Measurements from ENCODE around the gene POTEF. TPM values are rescaled to one million over a fixed set of nuclear protein-coding genes. Genes with fewer than 3 reads are reported as not detected.
"Not testable (repeated sequence)": the region's sequence is repeated elsewhere in the genome, so short reads cannot be mapped to it uniquely, and the experiment has no call there.

POTEF gene
- total RNA-seq = not detected

DNA sequence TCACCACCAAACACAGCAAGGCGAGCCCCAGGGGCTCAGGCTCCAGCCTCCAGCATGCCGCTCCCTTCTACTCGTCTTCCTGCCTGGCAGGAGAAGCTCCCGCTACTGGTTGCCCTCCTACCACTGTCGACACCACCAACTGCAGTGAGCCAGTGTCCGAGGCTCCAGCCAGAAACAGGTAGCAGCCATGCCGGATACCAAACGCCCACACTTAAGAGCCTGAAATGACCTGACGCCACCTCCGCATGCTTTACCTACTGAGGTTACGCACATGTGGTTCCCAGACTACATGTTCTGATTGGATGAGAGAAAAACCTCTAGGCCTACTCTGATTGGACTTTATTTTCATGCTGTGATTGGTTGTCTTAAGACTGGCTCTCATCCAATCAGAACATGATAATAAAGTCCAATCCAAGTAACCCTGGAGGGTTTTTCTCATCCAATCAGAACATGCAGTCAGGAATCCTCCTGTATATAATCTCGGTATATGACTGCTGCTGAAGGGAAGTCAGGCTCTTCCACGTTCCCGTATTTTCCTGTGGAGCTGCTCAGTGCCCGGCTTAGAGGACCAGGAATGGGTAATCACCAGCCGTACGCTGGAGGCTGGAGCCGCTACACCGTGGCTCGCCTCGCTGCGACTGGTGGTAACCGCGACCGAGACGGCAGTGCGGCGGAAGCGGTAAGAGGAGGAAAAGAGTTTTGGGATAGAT lies at the start of gene POTEF:
Gene POTEF, minus strand, starts transcription at position 103 of the 710 bp plus-strand sequence. CDS start 8,707 bp downstream, outside the sequence.
- H3K4me1 Mint-ChIP-seq; ATAC-seq (replicated peaks); H3K9me3 Mint-ChIP-seq; H3K36me3 Mint-ChIP-seq (ENCODE audit: low read depth); H3K4me3 Mint-ChIP-seq; H3K27ac Mint-ChIP-seq; H3K27me3 Mint-ChIP-seq: not testable (repeated sequence)

DNA sequence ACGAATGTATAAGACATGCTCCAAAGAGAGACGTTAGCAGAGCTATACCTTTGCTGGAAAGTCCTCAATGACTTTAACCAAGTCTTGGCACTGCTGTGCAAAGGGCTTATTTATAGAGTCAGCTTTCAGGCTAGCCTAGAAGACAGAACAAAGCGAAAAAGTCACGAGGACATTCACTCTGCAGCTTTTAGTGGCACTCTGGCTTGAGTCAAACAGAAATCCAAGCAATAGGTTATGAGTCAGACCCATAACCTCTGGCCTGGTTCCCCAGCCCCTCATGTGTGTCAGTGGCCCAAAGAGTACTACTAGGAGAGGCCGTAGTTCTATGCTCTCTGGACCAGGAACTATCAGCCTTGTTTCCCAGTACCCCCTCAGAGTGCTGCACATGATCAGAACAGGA lies 45.8 kb upstream of the POTEF start:
- H3K27me3 Mint-ChIP-seq, H3K9me3 Mint-ChIP-seq, H3K4me1 Mint-ChIP-seq, H3K27ac Mint-ChIP-seq, H3K4me3 Mint-ChIP-seq: not testable (repeated sequence)
- H3K36me3 Mint-ChIP-seq (ENCODE audit: low read depth) = peaks cover 76% of the 10 kb centered on the region
- ATAC-seq (replicated peaks) = peak; percentile 93

DNA sequence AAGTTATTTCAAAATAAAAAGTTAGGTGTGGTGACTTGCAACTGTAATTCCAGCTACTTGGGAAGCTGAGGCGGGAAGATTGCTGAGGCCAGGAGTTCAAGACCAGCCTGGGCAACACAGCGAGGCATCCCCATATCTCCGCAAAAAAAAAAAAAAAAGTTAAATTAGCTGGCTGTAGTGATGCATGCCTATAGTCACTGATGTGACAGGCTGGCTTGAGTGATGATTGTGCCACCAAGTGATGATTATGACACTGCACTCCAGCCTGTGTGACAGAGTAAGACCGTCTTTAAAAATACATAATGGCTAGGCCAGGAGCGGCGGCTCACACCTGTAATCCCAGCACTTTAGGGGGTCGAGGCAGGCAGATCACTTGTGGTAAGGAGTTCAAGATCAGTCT lies 40.9 kb upstream of the POTEF start:
- Mint-ChIP-seq H3K4me1 (peaks cover 5% of the 10 kb centered on the region), H3K4me3 (no peak overlapping the region), H3K27ac (no peak overlapping the region), H3K36me3 (ENCODE audit: low read depth) (peaks cover 94% of the 10 kb centered on the region), H3K9me3 (no peaks in the 10 kb centered on the region), H3K27me3 (no peaks in the 10 kb centered on the region)
- ATAC-seq (replicated peaks) = no peak

DNA sequence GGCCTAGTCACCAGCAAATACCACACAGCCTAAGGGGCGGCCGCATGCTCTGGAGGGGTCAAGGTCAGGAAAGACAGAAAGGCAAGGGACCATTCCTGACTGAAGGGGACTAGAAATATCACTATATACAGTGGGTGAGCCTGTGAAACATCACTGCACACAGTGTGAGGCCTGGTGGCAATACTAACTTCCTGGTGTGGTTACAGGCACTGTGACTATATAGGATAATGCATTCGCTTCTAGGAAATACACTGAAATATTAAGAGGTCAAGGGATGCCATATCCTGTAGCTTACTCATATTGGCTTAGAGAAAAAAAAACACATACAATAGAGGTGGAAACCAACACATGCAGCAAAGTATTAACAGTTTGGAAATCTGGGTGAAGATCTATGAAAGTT lies 40.1 kb upstream of the POTEF start:
- H3K36me3 Mint-ChIP-seq (ENCODE audit: low read depth) = peaks cover 94% of the 10 kb centered on the region
- not testable (repeated sequence) for H3K4me3 Mint-ChIP-seq, H3K27ac Mint-ChIP-seq, H3K9me3 Mint-ChIP-seq, H3K4me1 Mint-ChIP-seq, H3K27me3 Mint-ChIP-seq
- peak; percentile 99 for ATAC-seq (replicated peaks)

DNA sequence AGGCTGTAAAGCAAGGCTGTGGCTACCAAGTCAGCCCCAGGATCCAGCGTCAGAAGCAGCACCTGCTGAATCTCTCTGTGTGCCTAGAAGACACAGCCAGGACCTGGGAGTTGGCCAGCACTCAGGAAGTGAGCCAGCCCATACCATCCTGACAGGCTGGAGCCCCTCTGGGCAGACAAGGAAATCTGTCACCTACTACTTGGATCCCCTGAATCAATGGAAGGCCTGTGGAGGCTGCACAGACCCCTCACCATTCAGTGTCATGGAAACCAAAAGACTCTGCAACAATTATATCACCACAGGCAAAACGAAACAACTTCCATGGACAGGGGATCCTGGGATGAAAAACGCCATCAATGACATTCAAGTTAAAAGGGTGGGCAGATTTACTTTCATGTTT lies 37.6 kb upstream of the POTEF start:
- not testable (repeated sequence) for H3K27ac Mint-ChIP-seq; ATAC-seq (replicated peaks); H3K4me3 Mint-ChIP-seq; H3K4me1 Mint-ChIP-seq; H3K27me3 Mint-ChIP-seq; H3K9me3 Mint-ChIP-seq
- peaks cover 93% of the 10 kb centered on the region for H3K36me3 Mint-ChIP-seq (ENCODE audit: low read depth)

DNA sequence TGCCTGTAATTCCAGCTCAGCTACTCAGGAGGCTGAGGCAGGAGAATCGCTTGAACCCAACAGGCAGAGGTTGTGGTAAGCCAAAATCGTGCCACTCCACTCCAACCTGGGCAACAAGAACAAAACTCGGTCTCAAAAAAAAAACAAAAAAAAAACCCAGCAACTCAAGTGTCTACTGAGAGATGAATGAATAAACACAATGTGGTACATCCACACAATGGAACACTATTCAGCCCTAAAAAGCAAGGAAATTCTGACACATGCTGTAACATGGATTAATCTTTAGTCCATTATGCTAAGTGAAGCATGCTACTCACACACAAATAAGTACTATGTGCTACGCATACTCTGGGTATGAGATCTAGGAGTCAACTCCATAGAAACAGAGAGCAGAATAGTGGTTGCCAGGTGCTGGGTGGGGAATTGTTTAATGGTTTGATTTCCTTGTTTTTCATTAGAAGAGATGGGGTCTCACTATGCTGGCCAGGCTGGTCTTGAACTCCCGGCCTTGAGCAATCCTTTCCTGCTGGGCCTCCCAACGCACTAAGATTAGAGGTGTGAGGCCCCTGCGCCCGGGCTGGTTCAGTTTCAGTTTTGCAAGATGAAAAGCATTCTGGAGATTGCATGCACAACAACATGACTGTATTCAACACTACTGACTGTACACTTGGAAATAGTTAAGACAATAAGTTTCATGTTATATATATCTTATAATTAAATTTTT lies 36.4 kb upstream of the POTEF start:
- Mint-ChIP-seq H3K9me3 (no peaks in the 10 kb centered on the region), H3K36me3 (ENCODE audit: low read depth) (peaks cover 83% of the 10 kb centered on the region), H3K4me3 (no peak overlapping the region), H3K4me1 (peaks cover 5% of the 10 kb centered on the region), H3K27ac (no peak overlapping the region), H3K27me3 (no peaks in the 10 kb centered on the region)
- no peak for ATAC-seq (replicated peaks)

DNA sequence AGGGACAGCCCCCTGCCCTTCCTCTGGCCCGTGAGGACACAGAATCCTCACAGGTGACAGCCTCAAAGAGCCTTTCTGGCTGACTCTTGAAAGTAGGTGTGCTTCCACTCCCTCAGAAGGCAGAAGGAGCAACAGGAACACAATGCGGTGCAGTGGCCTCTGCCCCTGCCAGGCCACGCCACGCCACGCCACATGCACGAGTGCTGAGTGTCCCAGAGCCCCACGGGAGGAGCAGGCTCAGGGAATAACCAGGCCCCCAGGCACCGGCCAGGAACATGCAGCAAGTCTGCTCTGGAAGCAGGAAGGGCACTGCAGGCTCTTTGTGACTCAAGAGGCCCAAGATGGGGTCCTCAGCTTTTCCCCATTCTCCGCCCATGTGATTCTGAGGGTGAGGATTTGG lies 33.9 kb upstream of the POTEF start:
- Mint-ChIP-seq H3K9me3 (no peaks in the 10 kb centered on the region), H3K4me1 (peaks cover 5% of the 10 kb centered on the region), H3K4me3 (no peak overlapping the region), H3K36me3 (ENCODE audit: low read depth) (peaks cover 78% of the 10 kb centered on the region), H3K27me3 (no peaks in the 10 kb centered on the region), H3K27ac (no peak overlapping the region)
- ATAC-seq (replicated peaks) = no peak

DNA sequence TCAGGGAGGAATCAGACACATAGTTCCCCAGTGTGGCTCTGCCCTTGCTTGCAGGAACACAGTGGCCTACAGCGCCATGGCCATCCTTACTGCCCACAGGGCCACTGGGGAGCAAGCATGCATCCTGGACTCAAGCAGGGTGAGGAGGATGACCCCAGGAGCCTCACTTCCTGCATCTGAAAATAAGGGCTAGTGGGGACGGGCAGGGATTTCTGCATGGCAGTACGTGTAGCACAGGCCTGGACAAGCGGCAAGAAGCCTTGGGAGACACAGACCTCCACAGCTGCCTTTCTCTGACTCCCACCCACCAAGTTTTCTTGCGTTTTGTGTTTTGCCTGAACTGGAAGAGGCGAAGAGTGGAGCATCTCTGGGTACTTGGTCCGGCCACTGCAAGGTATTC lies 33.5 kb upstream of the POTEF start:
- not testable (repeated sequence) for H3K4me1 Mint-ChIP-seq; H3K27me3 Mint-ChIP-seq; H3K27ac Mint-ChIP-seq; ATAC-seq (replicated peaks); H3K9me3 Mint-ChIP-seq; H3K4me3 Mint-ChIP-seq
- H3K36me3 Mint-ChIP-seq (ENCODE audit: low read depth) = peaks cover 78% of the 10 kb centered on the region

DNA sequence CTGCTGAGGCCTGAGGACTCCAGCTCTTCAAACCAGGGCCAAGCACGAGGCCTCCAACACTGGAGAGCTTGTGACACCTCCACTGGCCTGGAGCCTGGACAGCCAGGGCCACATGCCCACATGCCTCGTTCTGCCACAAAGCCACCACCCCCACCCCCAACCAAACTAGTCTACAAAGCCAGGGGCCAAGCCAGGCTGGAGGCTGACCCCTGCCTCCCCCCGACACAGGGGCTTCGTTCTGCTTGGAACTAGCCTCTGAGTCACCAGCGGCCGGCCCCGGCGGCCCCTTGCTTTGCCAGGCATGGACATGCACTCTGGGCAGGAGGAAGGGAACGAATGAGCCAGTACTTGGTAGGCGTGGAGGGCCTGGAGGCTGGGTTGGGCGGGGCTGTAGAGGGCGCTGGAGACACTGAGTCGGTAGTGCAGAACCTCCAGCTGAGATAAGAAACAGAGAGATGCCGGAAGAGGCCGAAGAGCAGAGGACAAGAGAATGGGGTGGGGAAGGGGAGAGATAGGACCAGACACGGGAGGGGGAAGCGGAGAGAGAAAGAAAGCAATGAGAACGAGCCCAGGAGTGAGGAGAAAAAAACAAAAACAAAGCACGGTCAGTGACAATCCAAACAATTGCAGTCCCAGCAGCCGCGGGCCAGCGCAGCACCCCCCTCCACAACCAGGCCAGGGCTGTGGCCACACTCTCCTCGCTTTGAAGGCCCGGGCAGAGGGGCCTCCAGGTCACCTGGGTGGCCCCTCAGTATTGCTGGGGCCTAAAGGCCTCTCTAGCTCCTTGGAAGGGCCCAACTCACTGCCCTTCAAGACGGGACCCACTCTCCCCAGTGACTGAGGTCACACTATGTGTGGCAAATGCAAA lies 32.0 kb upstream of the POTEF start:
- H3K27me3 Mint-ChIP-seq; ATAC-seq (replicated peaks); H3K9me3 Mint-ChIP-seq; H3K4me1 Mint-ChIP-seq; H3K4me3 Mint-ChIP-seq; H3K27ac Mint-ChIP-seq: not testable (repeated sequence)
- H3K36me3 Mint-ChIP-seq (ENCODE audit: low read depth) = peaks cover 65% of the 10 kb centered on the region

DNA sequence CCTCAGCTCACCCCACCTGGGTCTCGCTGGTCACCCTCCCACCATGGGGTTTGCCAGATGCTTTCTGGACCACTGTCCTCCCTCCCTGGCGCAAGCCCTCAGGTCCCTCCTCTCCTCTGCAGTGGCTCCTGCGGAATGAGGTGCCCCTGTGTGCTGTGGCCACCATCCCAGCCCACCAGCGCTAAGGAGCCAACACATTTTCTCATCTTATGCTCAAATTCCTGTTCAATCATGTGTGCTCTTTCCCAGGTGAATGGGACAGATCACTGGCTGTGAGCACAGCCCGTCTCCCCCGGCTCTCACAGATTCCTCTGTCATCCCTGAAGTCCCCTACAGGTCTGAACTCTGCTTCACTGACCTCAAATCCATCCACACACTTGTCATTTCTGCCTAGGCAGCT lies 31.1 kb upstream of the POTEF start:
- Mint-ChIP-seq H3K36me3 (ENCODE audit: low read depth) (peaks cover 59% of the 10 kb centered on the region), H3K4me1 (peaks cover 5% of the 10 kb centered on the region), H3K4me3 (no peak overlapping the region), H3K27ac (peak overlapping the region; percentile 59), H3K9me3 (no peaks in the 10 kb centered on the region), H3K27me3 (no peaks in the 10 kb centered on the region)
- ATAC-seq (replicated peaks) = no peak

DNA sequence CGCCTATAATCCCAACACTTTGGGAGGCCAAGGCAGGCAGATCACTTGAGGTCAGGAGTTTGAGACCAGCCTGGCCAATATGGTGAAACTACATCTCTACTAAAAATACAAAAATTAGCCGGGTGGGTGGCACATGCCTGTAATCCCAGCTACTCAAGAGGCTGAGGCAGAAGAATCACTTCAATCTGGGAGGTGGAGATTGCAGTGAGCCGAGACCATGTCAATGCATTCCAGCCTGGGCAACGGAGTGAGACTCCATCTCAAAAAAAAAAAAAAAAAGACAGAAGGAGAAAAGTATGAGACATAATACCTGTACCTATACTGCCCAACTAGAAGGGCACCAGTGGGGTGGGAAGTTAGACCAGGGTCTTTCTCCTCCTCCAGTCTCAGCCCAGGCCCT lies 30.4 kb upstream of the POTEF start:
- not testable (repeated sequence) for H3K27ac Mint-ChIP-seq; H3K4me1 Mint-ChIP-seq; ATAC-seq (replicated peaks); H3K9me3 Mint-ChIP-seq; H3K4me3 Mint-ChIP-seq; H3K27me3 Mint-ChIP-seq
- H3K36me3 Mint-ChIP-seq (ENCODE audit: low read depth) = peaks cover 54% of the 10 kb centered on the region

DNA sequence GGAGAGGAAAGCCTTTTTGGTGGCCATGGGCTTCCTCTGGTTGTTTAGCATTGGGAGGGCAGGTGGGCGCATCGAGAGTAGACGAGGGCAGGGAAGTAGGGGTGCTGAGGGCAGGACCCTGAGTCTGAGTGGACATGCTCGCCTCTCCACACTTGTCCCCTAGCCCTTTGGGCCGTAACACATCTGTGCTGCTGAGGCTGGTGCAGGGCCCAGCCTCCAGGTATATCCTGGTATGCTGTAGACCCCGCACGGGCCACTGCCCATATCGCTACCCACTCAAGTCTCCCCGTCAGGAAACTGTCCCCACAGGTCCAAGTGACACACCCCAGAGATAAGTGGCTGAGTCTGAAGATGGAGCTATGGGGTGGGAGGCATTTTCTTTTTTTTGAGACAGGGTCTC lies 29.6 kb upstream of the POTEF start:
- peaks cover 53% of the 10 kb centered on the region for H3K36me3 Mint-ChIP-seq (ENCODE audit: low read depth)
- no peak overlapping the region for H3K4me3 Mint-ChIP-seq
- no peak for ATAC-seq (replicated peaks)
- peak overlapping the region; percentile 46 for H3K27ac Mint-ChIP-seq
- H3K27me3 Mint-ChIP-seq = no peaks in the 10 kb centered on the region
- H3K9me3 Mint-ChIP-seq = no peaks in the 10 kb centered on the region
- peaks cover 5% of the 10 kb centered on the region for H3K4me1 Mint-ChIP-seq

DNA sequence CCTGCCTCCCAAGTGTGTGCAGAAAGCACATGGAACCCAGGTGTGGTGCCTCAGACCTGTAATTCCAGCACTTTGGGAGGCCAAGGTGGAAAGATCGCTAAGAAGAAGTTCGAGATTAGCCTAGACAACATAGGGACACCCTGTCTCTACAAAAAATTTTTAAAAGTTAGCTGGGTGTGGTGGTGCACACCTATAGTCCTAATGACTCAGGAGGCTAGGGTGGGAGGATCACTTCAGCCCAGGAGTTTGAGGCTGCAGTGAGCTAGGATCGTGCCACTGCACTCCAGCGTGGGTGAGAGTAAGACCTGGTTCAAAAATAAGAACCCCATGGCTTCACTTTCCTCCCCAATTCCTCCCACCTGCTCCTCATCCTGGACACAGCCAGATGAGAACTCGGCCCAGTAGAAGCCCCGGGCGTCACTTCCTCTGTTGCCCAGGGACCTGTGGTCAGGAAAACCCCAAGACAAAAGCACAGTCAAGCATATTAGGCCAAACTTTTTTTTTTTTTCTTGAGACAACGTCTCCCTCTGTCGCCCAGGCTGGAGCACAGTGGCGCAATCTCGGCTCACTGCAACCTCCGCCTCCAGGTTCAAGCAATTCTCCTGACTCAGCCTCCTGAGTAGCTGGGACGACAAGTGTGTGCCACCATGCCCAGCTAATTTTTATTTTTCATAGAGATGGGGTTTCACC lies 28.9 kb upstream of the POTEF start:
- H3K4me3 Mint-ChIP-seq, H3K27me3 Mint-ChIP-seq, H3K9me3 Mint-ChIP-seq, H3K4me1 Mint-ChIP-seq: not testable (repeated sequence)
- ATAC-seq (replicated peaks) = peak; percentile 79
- Mint-ChIP-seq H3K27ac (peak overlapping the region; percentile 46), H3K36me3 (ENCODE audit: low read depth) (peaks cover 50% of the 10 kb centered on the region)

DNA sequence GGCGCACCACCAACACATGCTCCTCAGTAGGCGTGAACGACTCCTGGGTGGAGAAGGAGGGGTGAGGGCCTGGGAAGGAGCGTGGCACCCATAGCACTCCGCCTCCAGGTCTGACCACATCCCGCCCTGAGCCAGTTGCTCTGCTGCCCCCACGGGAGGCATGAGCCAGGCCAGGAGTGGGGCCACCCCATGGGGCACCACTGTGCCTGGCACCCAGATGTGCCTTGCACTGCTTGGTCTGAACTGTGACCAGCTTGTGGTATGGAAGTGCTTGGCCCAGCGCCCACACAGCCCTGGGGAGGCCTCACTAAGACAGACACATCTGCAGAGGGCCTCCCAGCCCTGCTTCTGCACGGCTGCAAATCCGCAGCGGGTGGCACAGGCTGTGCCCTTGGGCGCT lies 28.3 kb upstream of the POTEF start:
- H3K27me3 Mint-ChIP-seq; H3K4me3 Mint-ChIP-seq; ATAC-seq (replicated peaks); H3K9me3 Mint-ChIP-seq; H3K4me1 Mint-ChIP-seq: not testable (repeated sequence)
- H3K27ac Mint-ChIP-seq = peak overlapping the region; percentile 46
- peaks cover 50% of the 10 kb centered on the region for H3K36me3 Mint-ChIP-seq (ENCODE audit: low read depth)
